ENCODE data around the gene IVD. TPM values are rescaled to one million over a fixed set of nuclear protein-coding genes. Genes with fewer than 3 reads are reported as not detected.

Gene IVD
- total and polyA plus RNA-seq, 4 experiments from 2014 or later = 25.7 to 62.2 (median 41.6) TPM

DNA sequence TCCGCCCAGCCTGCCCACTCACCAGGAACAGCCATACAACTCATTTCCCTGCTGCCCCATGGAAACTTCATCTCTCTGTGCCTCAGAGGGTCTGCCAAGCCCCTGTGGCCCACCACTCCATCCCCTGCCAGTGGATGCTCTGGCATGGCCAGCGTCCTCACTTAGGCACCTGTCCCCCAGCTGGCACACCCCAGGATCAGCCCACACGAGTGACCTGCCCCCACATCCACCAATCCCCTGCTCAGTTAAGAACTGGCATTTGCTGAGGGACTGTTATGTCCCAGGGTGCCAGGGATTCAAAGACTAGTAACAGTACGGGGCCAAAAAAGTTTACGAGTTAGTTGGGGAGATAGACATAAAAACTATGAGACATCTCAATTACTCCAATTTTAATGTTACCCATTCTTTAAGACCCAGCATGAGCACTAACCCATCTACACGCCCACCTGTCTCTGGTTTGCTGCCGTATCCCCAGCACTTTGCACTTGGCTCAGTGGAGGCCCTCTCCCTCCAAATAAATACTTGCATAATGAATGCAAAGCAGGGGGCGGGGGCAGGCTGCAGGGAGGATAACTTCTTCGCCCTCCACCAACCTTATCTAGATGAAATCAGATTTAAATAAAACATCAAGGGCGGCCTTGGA lies 23.6 kb downstream of the IVD start:
- H3K9me3 ChIP-seq (ENCODE audit: control insufficient read depth in 1 of 2, low read length in 2 of 2) = no peaks in the 10 kb centered on the region
- POLR2A ChIA-PET (ENCODE audit: partially characterized antibody) = interaction anchor here (1.0 kb wide), 1 partner anchor 11 kb away, joined by 3 read pairs; no protein-coding TSS in a partner anchor
- Mint-ChIP-seq H3K9me3 (peaks cover 0 to 2% (median 0%) of the 10 kb centered on the region in 8 donors), H3K4me3 (no peak overlapping the region), H3K36me3 (peaks cover 1 to 5% of the 10 kb centered on the region in 2 donors), H3K27me3 (no peaks in the 10 kb centered on the region), H3K4me1 (no peaks in the 10 kb centered on the region), H3K27ac (peak overlapping the region in 1 of 7 donors; percentile 1)
- H3K27ac ChIP-seq (ENCODE audit: low read depth, low read length) = no peak overlapping the region
- intact Hi-C loops (cut with micrococcal nuclease) = no loop called here
- DNase-seq = no peak
- no peaks in the 10 kb centered on the region for H3K36me3 ChIP-seq (ENCODE audit: insufficient read depth, low read length)
- no peaks in the 10 kb centered on the region for H3K27me3 ChIP-seq (ENCODE audit: insufficient read depth, low read length)
- CTCF ChIA-PET (ENCODE audit: partially characterized antibody) = interaction anchor here (1.0 to 1.6 kb wide), 2 partner anchors 11 to 150 kb away, joined by 3 to 4 read pairs; no protein-coding TSS in a partner anchor
- no peaks in the 10 kb centered on the region for H3K4me1 ChIP-seq (ENCODE audit: insufficient read depth, low read length)
- no peak overlapping the region for H3K4me3 ChIP-seq (ENCODE audit: low read length in 2 of 2)

- intact Hi-C loops (cut with micrococcal nuclease) = no loop called here
Measured at GRCh38 chr15:40430271-40430805, 24.7 kb downstream of the IVD start.

DNA sequence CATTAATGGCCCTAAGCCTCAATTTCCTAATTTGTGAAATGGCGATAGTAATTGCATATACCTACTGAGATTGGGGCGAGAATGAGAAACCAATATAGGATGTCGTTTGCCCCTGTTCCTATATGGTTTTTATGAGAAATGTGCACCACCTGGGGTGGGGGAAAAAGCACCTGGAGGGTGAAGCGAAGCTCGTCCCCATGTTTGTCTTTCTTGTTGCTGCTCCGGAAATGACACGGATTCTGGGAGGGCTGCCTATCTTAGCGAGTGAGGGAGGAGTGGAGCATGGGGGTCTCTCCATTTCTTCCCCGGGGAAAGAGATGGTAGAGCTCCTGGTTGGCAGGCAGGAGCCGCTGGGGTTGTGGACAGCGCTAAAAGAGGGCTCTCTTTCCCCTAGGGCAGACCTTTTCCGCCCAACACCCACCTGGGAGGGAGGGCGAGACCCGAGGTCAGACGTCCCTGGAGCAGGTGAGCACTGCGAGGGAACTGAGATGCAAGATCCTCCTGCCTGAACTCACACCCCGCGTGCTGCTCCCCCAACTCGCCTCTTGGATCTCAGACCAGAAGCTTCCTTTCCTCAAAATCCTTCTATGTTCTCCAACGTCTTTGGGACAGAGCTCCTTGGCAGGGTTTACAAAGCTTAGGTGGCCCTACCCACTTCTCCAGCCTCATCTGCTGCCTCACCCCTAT lies 29.6 kb downstream of the IVD start:
- Mint-ChIP-seq H3K9me3 (no peaks in the 10 kb centered on the region), H3K36me3 (peaks cover 0 to 4% of the 10 kb centered on the region in 2 donors), H3K4me1 (peaks cover 17 to 55% (median 33%) of the 10 kb centered on the region in 4 donors), H3K4me3 (peak overlapping the region in 7 of 8 donors; percentile 61 to 82 (median 79)), H3K27ac (peak overlapping the region in 2 of 7 donors; percentile 26 to 65), H3K27me3 (peaks cover 13 to 14% of the 10 kb centered on the region in 2 donors)
- ChIA-PET CTCF (ENCODE audit: partially characterized antibody) (interaction anchor here (1.1 to 2.1 kb wide), 3 partner anchors 12 to 127 kb away, joined by 3 to 10 read pairs (median 3); partner anchors contain the start of gene PLCB2), POLR2A (ENCODE audit: partially characterized antibody) (interaction anchor here (3.5 kb wide), 1 partner anchor 17 kb away, joined by 21 read pairs; no protein-coding TSS in a partner anchor)
- no peaks in the 10 kb centered on the region for H3K36me3 ChIP-seq (ENCODE audit: insufficient read depth, low read length)
- H3K4me3 ChIP-seq (ENCODE audit: low read length in 2 of 2) = no peak overlapping the region
- no peak for DNase-seq
- H3K27ac ChIP-seq (ENCODE audit: low read depth, low read length) = no peak overlapping the region
- no peaks in the 10 kb centered on the region for H3K9me3 ChIP-seq (ENCODE audit: control insufficient read depth in 1 of 2, low read length in 2 of 2)
- H3K27me3 ChIP-seq (ENCODE audit: insufficient read depth, low read length) = peaks cover 12% of the 10 kb centered on the region
- peaks cover 36% of the 10 kb centered on the region for H3K4me1 ChIP-seq (ENCODE audit: insufficient read depth, low read length)
- intact Hi-C loops (cut with micrococcal nuclease) = loop anchor here (5.0 kb wide), 1 partner anchor 37 kb away; the partner anchor contains the start of gene CHST14

More at GRCh38 chr15:40430271-40430805, 24.7 kb downstream of the IVD start:
- no peaks in the 10 kb centered on the region for H3K27me3 ChIP-seq (ENCODE audit: insufficient read depth, low read length)
- no peaks in the 10 kb centered on the region for H3K27me3 Mint-ChIP-seq
- no peak overlapping the region for H3K27ac ChIP-seq (ENCODE audit: low read depth, low read length)
- peaks cover 3% of the 10 kb centered on the region for H3K4me1 ChIP-seq (ENCODE audit: insufficient read depth, low read length)
- H3K4me3 ChIP-seq (ENCODE audit: low read length in 2 of 2) = no peak overlapping the region
- H3K9me3 ChIP-seq (ENCODE audit: control insufficient read depth in 1 of 2, low read length in 2 of 2) = no peaks in the 10 kb centered on the region
- CTCF ChIA-PET (ENCODE audit: partially characterized antibody) = interaction anchor here (0.8 to 1.6 kb wide), 4 partner anchors 9 to 151 kb away, joined by 3 to 4 read pairs (median 3); no protein-coding TSS in a partner anchor
- no peaks in the 10 kb centered on the region for H3K36me3 ChIP-seq (ENCODE audit: insufficient read depth, low read length)
- H3K4me3 Mint-ChIP-seq = no peak overlapping the region
- H3K9me3 Mint-ChIP-seq = no peaks in the 10 kb centered on the region
- no peak for DNase-seq
- POLR2A ChIA-PET (ENCODE audit: partially characterized antibody) = interaction anchor here (1.0 kb wide), 1 partner anchor 10 kb away, joined by 3 read pairs; no protein-coding TSS in a partner anchor
- H3K36me3 Mint-ChIP-seq = peaks cover 1 to 5% of the 10 kb centered on the region in 2 donors
- H3K4me1 Mint-ChIP-seq = peaks cover 0 to 8% (median 3%) of the 10 kb centered on the region in 4 donors
- peak overlapping the region in 1 of 7 donors; percentile 19 for H3K27ac Mint-ChIP-seq

GRCh38 chr15:40435710-40436089 lies 30.1 kb downstream of the IVD start:
- peak overlapping the region in 2 of 7 donors; percentile 26 to 65 for H3K27ac Mint-ChIP-seq
- H3K27ac ChIP-seq (ENCODE audit: low read depth, low read length) = no peak overlapping the region
- ChIA-PET POLR2A (ENCODE audit: partially characterized antibody) (interaction anchor here (3.5 kb wide), 1 partner anchor 16 kb away, joined by 21 read pairs; no protein-coding TSS in a partner anchor), CTCF (ENCODE audit: partially characterized antibody) (interaction anchor here (1.1 to 2.1 kb wide), 3 partner anchors 13 to 128 kb away, joined by 3 to 10 read pairs (median 3); partner anchors contain the start of gene PLCB2)
- H3K27me3 Mint-ChIP-seq = peaks cover 13 to 14% of the 10 kb centered on the region in 2 donors
- no peaks in the 10 kb centered on the region for H3K36me3 ChIP-seq (ENCODE audit: insufficient read depth, low read length)
- H3K9me3 ChIP-seq (ENCODE audit: control insufficient read depth in 1 of 2, low read length in 2 of 2) = no peaks in the 10 kb centered on the region
- peaks cover 17 to 58% (median 33%) of the 10 kb centered on the region in 4 donors for H3K4me1 Mint-ChIP-seq
- H3K4me3 ChIP-seq (ENCODE audit: low read length in 2 of 2) = peak overlapping the region in 1 of 2 donors; percentile 37
- H3K27me3 ChIP-seq (ENCODE audit: insufficient read depth, low read length) = peaks cover 12% of the 10 kb centered on the region
- intact Hi-C loops (cut with micrococcal nuclease) = loop anchor here (5.0 kb wide), 1 partner anchor 37 kb away; the partner anchor contains the start of gene CHST14
- peaks cover 38% of the 10 kb centered on the region for H3K4me1 ChIP-seq (ENCODE audit: insufficient read depth, low read length)
- no peaks in the 10 kb centered on the region for H3K9me3 Mint-ChIP-seq
- H3K4me3 Mint-ChIP-seq = peak overlapping the region; percentile 60 to 82 (median 77)
- no peak for DNase-seq
- H3K36me3 Mint-ChIP-seq = peaks cover 0 to 6% of the 10 kb centered on the region in 2 donors

DNA sequence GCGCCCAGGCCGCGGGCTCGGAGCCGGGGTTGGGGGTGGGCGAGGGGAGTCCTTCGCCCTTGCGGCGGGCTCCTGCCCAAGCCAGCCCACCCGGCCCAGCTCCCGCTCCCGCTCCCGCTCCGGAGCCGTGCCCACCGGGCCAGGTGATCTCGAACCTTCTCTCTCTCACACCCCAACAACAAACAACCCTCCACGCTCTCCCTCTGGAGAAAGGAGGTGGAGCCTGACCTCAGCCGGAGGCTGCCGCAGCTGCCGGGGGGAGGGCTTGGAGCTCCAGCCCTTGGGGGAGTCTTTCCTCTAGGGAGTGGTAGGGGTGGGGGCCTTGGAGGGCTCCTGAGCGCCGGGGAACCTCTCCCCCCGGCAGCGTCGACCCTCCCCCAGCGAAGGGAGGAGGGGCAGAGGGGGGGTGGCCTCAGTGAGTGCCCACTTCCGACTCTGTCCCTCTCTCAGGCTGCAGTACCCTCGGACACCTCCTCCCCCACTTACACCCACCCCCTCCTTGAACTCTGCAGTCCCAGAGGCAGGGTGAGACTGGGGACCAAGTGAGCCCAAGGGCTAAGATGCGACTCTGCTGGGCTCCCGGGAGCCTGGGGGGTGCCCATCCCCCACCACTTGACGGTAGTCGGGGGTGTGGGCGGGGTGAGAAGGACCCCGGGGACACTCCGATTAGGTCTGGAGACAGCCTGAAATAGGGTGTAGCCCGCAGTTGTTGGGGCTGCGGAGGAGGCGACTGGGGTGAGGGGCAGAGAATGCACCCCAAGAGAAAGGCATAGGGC lies 30.7 kb downstream of the IVD start:
- Histone ChIP-seq H3K27ac (ENCODE audit: low read depth, low read length) (no peak overlapping the region), H3K27me3 (ENCODE audit: insufficient read depth, low read length) (peaks cover 12% of the 10 kb centered on the region), H3K9me3 (ENCODE audit: control insufficient read depth in 1 of 2, low read length in 2 of 2) (no peaks in the 10 kb centered on the region), H3K4me1 (ENCODE audit: insufficient read depth, low read length) (peaks cover 38% of the 10 kb centered on the region), H3K4me3 (ENCODE audit: low read length in 2 of 2) (peak overlapping the region; percentile 37 to 42), H3K36me3 (ENCODE audit: insufficient read depth, low read length) (no peaks in the 10 kb centered on the region)
- POLR2A ChIA-PET (ENCODE audit: partially characterized antibody) = interaction anchor here (3.5 kb wide), 1 partner anchor 16 kb away, joined by 21 read pairs; no protein-coding TSS in a partner anchor
- Mint-ChIP-seq H3K4me1 (peaks cover 17 to 58% (median 33%) of the 10 kb centered on the region in 4 donors), H3K27me3 (peaks cover 13 to 14% of the 10 kb centered on the region in 2 donors), H3K4me3 (peak overlapping the region; percentile 73 to 85 (median 80)), H3K9me3 (no peaks in the 10 kb centered on the region), H3K36me3 (peaks cover 0 to 6% of the 10 kb centered on the region in 2 donors), H3K27ac (peak overlapping the region in 2 of 7 donors; percentile 35 to 70)
- CTCF ChIA-PET (ENCODE audit: partially characterized antibody) = interaction anchor here (1.1 to 2.1 kb wide), 2 partner anchors 13 to 94 kb away, joined by 3 to 10 read pairs; no protein-coding TSS in a partner anchor
- intact Hi-C loops (cut with micrococcal nuclease) = loop anchor here (5.0 kb wide), 1 partner anchor 36 kb away; the partner anchor contains the start of gene CHST14
- DNase-seq = no peak

All from CD4-positive, alpha-beta memory T cell (primary cell).